Keratinocyte (primary cell): ENCODE data around the gene NMBR.

Experiments used
- CTCF ChIP-seq, 3 experiments: IDR thresholded peaks in 1 of 3; conservative IDR thresholded peaks in 1 of 3; optimal IDR thresholded peaks in 1 of 3; 2 replicates in 2 of 3; 3 replicates in 1 of 3; pipeline versions ENCODE3 to v1.5.1; 2011; ENCODE audit warnings: low read length in 3 of 3, mild to moderate bottlenecking in 3 of 3, moderate library complexity in 2 of 3, control low read depth in 1 of 3, inconsistent platforms in 1 of 3; ENCODE audit not compliant: insufficient read depth in 2 of 3; ENCODE audit errors: extremely low read depth in 1 of 3
- EZH2 ChIP-seq: IDR thresholded peaks from one replicate; pipeline ENCODE4 v1.6.1; 2012; ENCODE audit warnings: inconsistent platforms, mild to moderate bottlenecking, low read length, moderate library complexity

DNA sequence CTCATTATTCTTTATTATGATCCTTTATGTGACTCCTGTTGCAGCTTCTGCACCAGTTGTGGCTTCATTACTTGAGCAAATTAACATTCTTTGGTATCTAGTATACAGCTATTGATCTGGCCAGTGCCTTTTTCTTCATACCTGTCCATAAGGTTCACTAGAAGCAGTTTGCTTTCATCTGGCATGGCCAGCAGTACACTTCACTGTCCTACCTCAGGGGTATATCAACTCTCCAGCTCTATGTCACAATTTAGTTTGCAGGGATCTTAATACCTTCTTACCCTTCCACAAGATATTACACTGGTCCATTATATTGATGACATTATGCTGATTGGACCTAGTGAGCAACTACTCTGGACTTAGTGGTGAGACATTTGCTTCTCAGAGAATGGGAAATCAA is 46.7 kb upstream of the NMBR start:
- TF ChIP-seq CTCF (optimal IDR thresholded peaks at IDR 0.05 in 1 of 3, IDR thresholded peaks at IDR 0.05 in 1 of 3, conservative IDR thresholded peaks at IDR 0.05 in 1 of 3; ENCODE audit: extremely low read depth in 1 of 3, insufficient read depth in 2 of 3, low read length in 3 of 3), result no peak
- no peak for TF ChIP-seq EZH2
